Calu3 (cell line): ENCODE results near the gene RALGAPB. TPM values are rescaled to one million over a fixed set of nuclear protein-coding genes. Genes with fewer than 3 reads are reported as not detected.

ENCODE experiments used
- BruUV-seq: library from RNA; stranded (reverse); fragments of 400-500 nt; replicated peaks from 2 replicates; lab custom pipeline; 2021; lab: Mats Ljungman, UMichigan
- CTCF ChIA-PET: fragments of 300-600 bp; sonication (Branson Sonifier 250); formaldehyde crosslinking; loops from one replicate; lab custom pipeline; 2022; ENCODE audit warnings: antibody characterized with exemption; lab: Charles Lee
- DNase-seq: peaks from one replicate; pipeline ENCODE4 v3.0.0; 2022
- H3K27ac Mint-ChIP-seq: one replicate; pipeline ENCODE4 v1.8.0; 2022; ENCODE audit warnings: mixed read lengths; ENCODE audit not compliant: unreplicated experiment
- H3K27me3 Mint-ChIP-seq: one replicate; pipeline ENCODE4 v1.8.0; 2022; ENCODE audit warnings: mixed read lengths; ENCODE audit not compliant: unreplicated experiment
- H3K36me3 Mint-ChIP-seq: one replicate; pipeline ENCODE4 v1.8.0; 2022; ENCODE audit warnings: mild to moderate bottlenecking, moderate library complexity, mixed read lengths; ENCODE audit not compliant: insufficient read depth, unreplicated experiment
- H3K4me1 Mint-ChIP-seq: one replicate; pipeline ENCODE4 v1.8.0; 2022; ENCODE audit warnings: mild to moderate bottlenecking, low read depth, mixed read lengths; ENCODE audit not compliant: unreplicated experiment
- H3K4me3 Mint-ChIP-seq: one replicate; pipeline ENCODE4 v1.8.0; 2022; ENCODE audit warnings: mild to moderate bottlenecking, low read depth, moderate library complexity, mixed read lengths; ENCODE audit not compliant: unreplicated experiment
- H3K9me3 Mint-ChIP-seq: one replicate; pipeline ENCODE4 v1.8.0; 2022; ENCODE audit warnings: low read depth, mixed read lengths; ENCODE audit not compliant: unreplicated experiment
- intact Hi-C: fragments of 100-400 bp; cut with micrococcal nuclease; formaldehyde crosslinking; loops from one replicate; pipeline ENCODE4 v1.10.0; 2022; ENCODE audit not compliant: unreplicated experiment
- total RNA-seq: library from RNA; stranded (reverse); gene quantifications from 2 replicates; pipeline ENCODE4 v1.2.3, GENCODE V29; 2022
- TF ChIP-seq, protein P1 (sequence below): fragments of 200-600 bp; IDR thresholded peaks from one replicate; pipeline ENCODE4 v1.8.0; 2022; ENCODE audit warnings: antibody characterized with exemption; ENCODE audit not compliant: unreplicated experiment

RALGAPB gene
- total RNA-seq, 1 experiment from 2014 or later = 59.8 TPM

GRCh38 chr20:38581013-38581412, 108.4 kb downstream of the RALGAPB start, which contains the start of gene ADIG:
Gene ADIG (plus strand): TSS chr20:38581197. CDS start chr20:38581251, 54 bp downstream.
- intact Hi-C loops = no loop called here
- H3K27ac Mint-ChIP-seq = no peak within 1 kb of the TSS
- H3K27me3 Mint-ChIP-seq = no peaks in the 10 kb centered on the region
- H3K9me3 Mint-ChIP-seq = no peaks in the 10 kb centered on the region
- H3K4me3 Mint-ChIP-seq = no peak within 1 kb of the TSS
- no TSS peak for BruUV-seq
- no peak for DNase-seq
- H3K4me1 Mint-ChIP-seq = no peaks in the 10 kb centered on the region
- H3K36me3 Mint-ChIP-seq = peaks cover 18% of the 10 kb centered on the region
- CTCF ChIA-PET = interaction anchor here (0.9 to 1.9 kb wide), 3 partner anchors 9 to 109 kb away, joined by 3 to 4 read pairs (median 4); partner anchors contain the start of gene ARHGAP40
- TF ChIP-seq, protein P1, sequence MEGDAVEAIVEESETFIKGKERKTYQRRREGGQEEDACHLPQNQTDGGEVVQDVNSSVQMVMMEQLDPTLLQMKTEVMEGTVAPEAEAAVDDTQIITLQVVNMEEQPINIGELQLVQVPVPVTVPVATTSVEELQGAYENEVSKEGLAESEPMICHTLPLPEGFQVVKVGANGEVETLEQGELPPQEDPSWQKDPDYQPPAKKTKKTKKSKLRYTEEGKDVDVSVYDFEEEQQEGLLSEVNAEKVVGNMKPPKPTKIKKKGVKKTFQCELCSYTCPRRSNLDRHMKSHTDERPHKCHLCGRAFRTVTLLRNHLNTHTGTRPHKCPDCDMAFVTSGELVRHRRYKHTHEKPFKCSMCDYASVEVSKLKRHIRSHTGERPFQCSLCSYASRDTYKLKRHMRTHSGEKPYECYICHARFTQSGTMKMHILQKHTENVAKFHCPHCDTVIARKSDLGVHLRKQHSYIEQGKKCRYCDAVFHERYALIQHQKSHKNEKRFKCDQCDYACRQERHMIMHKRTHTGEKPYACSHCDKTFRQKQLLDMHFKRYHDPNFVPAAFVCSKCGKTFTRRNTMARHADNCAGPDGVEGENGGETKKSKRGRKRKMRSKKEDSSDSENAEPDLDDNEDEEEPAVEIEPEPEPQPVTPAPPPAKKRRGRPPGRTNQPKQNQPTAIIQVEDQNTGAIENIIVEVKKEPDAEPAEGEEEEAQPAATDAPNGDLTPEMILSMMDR = no peak

DNA sequence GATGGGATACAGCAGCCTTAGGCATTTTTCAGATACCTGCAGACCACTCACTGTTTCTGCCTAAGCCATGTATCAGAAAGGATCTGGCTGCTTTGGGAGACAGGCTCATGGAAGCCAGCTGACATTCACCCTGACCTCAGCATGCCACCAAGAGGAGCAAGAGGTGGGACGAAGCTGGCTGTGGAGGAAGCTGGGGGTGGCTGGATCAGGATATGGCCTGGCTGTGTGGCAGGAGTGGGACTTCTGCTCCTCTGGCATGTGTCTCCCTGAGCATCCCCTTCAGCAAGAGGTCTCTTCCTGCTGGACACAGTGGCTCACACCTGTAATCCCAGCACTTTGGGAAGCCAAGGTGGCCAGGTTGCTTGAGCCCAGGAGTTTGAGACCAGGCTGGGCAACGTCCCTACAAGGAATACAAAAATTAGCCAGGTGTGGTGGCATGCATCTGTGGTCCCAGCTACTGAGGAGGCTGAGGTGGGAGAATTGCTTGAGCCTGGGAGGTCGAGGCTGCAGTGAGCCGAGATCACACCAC, 109.3 kb downstream of the RALGAPB start:
- Mint-ChIP-seq H3K36me3 (peaks cover 13% of the 10 kb centered on the region), H3K27me3 (no peaks in the 10 kb centered on the region), H3K4me3 (no peak overlapping the region), H3K4me1 (no peaks in the 10 kb centered on the region), H3K27ac (no peak overlapping the region), H3K9me3 (no peaks in the 10 kb centered on the region)
- intact Hi-C loops = no loop called here
- CTCF ChIA-PET = interaction anchor here (0.9 to 1.9 kb wide), 2 partner anchors 10 to 19 kb away, joined by 3 to 4 read pairs; partner anchors contain the start of gene ARHGAP40
- DNase-seq = no peak
- TF ChIP-seq, protein P1 = no peak
- BruUV-seq = no TSS peak

- intact Hi-C loops = no loop called here
- Mint-ChIP-seq H3K36me3 (peaks cover 13% of the 10 kb centered on the region), H3K27me3 (no peaks in the 10 kb centered on the region), H3K4me1 (no peaks in the 10 kb centered on the region), H3K9me3 (no peaks in the 10 kb centered on the region), H3K4me3 (no peak overlapping the region), H3K27ac (no peak overlapping the region)
- no peak for DNase-seq
- CTCF ChIA-PET = no interaction called here
- no TSS peak for BruUV-seq
- TF ChIP-seq, protein P1 = no peak
Measured at GRCh38 chr20:38583306-38583705, 110.7 kb downstream of the RALGAPB start.

- Mint-ChIP-seq H3K27me3 (no peaks in the 10 kb centered on the region), H3K27ac (no peak overlapping the region), H3K9me3 (no peaks in the 10 kb centered on the region), H3K4me1 (no peaks in the 10 kb centered on the region), H3K36me3 (peaks cover 7% of the 10 kb centered on the region), H3K4me3 (no peak overlapping the region)
- intact Hi-C loops = no loop called here
- no peak for DNase-seq
- BruUV-seq = no TSS peak
- CTCF ChIA-PET = no interaction called here
- TF ChIP-seq, protein P1 = no peak
Measured at GRCh38 chr20:38584099-38584763, 111.6 kb downstream of the RALGAPB start.
